Ishikawa (cell line): ENCODE measurements around the gene NUP93.

Experiments used
- CEBPB ChIP-seq: IDR thresholded peaks from 2 replicates; pipeline ENCODE4 v1.6.1; 2012
- CREB1 ChIP-seq: IDR thresholded peaks from 2 replicates; pipeline ENCODE4 v1.6.1; 2012; ENCODE audit warnings: low read depth
- EGR1 ChIP-seq: IDR thresholded peaks from 2 replicates; pipeline ENCODE4 v1.6.1; 2012
- EP300 ChIP-seq: IDR thresholded peaks from 2 replicates; pipeline ENCODE4 v1.6.1; 2012; ENCODE audit warnings: borderline replicate concordance
- TAF1 ChIP-seq: IDR thresholded peaks from 2 replicates; pipeline ENCODE4 v1.6.1; 2012; ENCODE audit warnings: low read depth, mild to moderate bottlenecking
- TCF12 ChIP-seq: IDR thresholded peaks from 2 replicates; pipeline ENCODE4 v1.6.1; 2012; ENCODE audit warnings: low read depth
- TEAD4 ChIP-seq: IDR thresholded peaks from 2 replicates; pipeline ENCODE4 v1.6.1; 2012
- ZBTB7A ChIP-seq: IDR thresholded peaks from 2 replicates; pipeline ENCODE4 v1.6.1; 2012; ENCODE audit warnings: low read depth
- TF ChIP-seq, protein P1 (sequence below): IDR thresholded peaks from 2 replicates; pipeline ENCODE4 v1.6.1; 2012; ENCODE audit warnings: low read depth, mild to moderate bottlenecking
- TF ChIP-seq, protein P2 (sequence below): IDR thresholded peaks from 2 replicates; pipeline ENCODE4 v1.6.1; 2012

DNA sequence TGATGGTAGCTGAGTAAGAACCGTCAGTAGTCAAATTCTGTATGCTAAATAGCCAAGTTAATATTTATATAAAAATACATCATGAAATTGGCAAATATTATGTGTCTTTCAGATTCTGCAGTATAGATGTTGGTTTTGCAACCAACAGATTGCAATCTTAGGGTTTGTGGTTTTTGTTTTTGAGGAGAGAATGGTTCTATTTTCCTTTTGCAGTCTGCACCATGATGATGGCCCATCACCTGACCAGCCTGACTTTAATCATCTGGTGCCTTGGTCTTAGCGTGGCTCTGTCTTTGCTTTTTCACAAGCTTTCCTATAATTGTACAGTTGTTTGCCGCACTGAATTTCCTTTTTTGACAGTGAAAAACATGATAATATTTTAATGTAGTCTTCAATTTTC is 50.7 kb downstream of the NUP93 start:
- TF ChIP-seq EGR1 (no peak), TEAD4 (no peak), TCF12 (no peak), CREB1 (no peak), TAF1 (no peak), CEBPB (no peak), ZBTB7A (no peak), EP300 (no peak)
- TF ChIP-seq, protein P1, sequence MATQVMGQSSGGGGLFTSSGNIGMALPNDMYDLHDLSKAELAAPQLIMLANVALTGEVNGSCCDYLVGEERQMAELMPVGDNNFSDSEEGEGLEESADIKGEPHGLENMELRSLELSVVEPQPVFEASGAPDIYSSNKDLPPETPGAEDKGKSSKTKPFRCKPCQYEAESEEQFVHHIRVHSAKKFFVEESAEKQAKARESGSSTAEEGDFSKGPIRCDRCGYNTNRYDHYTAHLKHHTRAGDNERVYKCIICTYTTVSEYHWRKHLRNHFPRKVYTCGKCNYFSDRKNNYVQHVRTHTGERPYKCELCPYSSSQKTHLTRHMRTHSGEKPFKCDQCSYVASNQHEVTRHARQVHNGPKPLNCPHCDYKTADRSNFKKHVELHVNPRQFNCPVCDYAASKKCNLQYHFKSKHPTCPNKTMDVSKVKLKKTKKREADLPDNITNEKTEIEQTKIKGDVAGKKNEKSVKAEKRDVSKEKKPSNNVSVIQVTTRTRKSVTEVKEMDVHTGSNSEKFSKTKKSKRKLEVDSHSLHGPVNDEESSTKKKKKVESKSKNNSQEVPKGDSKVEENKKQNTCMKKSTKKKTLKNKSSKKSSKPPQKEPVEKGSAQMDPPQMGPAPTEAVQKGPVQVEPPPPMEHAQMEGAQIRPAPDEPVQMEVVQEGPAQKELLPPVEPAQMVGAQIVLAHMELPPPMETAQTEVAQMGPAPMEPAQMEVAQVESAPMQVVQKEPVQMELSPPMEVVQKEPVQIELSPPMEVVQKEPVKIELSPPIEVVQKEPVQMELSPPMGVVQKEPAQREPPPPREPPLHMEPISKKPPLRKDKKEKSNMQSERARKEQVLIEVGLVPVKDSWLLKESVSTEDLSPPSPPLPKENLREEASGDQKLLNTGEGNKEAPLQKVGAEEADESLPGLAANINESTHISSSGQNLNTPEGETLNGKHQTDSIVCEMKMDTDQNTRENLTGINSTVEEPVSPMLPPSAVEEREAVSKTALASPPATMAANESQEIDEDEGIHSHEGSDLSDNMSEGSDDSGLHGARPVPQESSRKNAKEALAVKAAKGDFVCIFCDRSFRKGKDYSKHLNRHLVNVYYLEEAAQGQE = no peak
- TF ChIP-seq, protein P2, sequence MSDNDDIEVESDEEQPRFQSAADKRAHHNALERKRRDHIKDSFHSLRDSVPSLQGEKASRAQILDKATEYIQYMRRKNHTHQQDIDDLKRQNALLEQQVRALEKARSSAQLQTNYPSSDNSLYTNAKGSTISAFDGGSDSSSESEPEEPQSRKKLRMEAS = no peak
